SJCRH30 (cell line): ENCODE measurements around the gene FAM118A. TPM values are rescaled to one million over a fixed set of nuclear protein-coding genes. Genes with fewer than 3 reads are reported as not detected.
"Not testable (repeated sequence)": the region's sequence is repeated elsewhere in the genome, so short reads cannot be mapped to it uniquely, and the experiment has no call there.

Experiments used
- DNase-seq, 2 experiments: peaks; one replicate each; pipeline ENCODE4 v3.0.0-alpha.2; 2015 to 2020
- H3K27ac ChIP-seq: fragments of 250-450 bp; sonication (Bioruptor Pico); 2 replicates; pipeline ENCODE4 v1.5.1; 2020; ENCODE audit warnings: mild to moderate bottlenecking, moderate library complexity
- H3K27me3 ChIP-seq: fragments of 250-450 bp; sonication (Bioruptor Pico); 2 replicates; pipeline ENCODE4 v1.5.1; 2020; ENCODE audit warnings: mild to moderate bottlenecking, moderate library complexity
- H3K36me3 ChIP-seq: fragments of 250-450 bp; sonication (Bioruptor Pico); 2 replicates; pipeline ENCODE4 v1.5.1; 2020; ENCODE audit warnings: mild to moderate bottlenecking, moderate library complexity
- H3K4me1 ChIP-seq: fragments of 250-450 bp; sonication (Bioruptor Pico); 2 replicates; pipeline ENCODE4 v1.5.1; 2020; ENCODE audit warnings: mild to moderate bottlenecking, moderate library complexity
- H3K4me3 ChIP-seq: fragments of 250-450 bp; sonication (Bioruptor Pico); 2 replicates; pipeline ENCODE4 v1.5.1; 2020; ENCODE audit warnings: mild to moderate bottlenecking, moderate library complexity
- H3K9me3 ChIP-seq: fragments of 250-450 bp; sonication (Bioruptor Pico); replicated peaks from 2 replicates; pipeline ENCODE4 v1.5.1; 2020; ENCODE audit warnings: mild to moderate bottlenecking, moderate library complexity
- total RNA-seq: library from RNA; depleted of rRNA; stranded (reverse); fragments of >200 nt; shearing (Covaris generic); gene quantifications from 2 replicates; pipeline ENCODE4 v1.2.3, GENCODE V29; 2014

Gene FAM118A
- total RNA-seq, 1 experiment from 2014 or later = 13.8 TPM

GRCh38 chr22:45292731-45293442 lies 16.8 kb upstream of the FAM118A start:
- no peak for DNase-seq
- H3K4me3 ChIP-seq = no peak overlapping the region

GRCh38 chr22:45294030-45294429 lies 15.7 kb upstream of the FAM118A start:
- Histone ChIP-seq H3K27ac (no peak overlapping the region), H3K36me3 (no peaks in the 10 kb centered on the region), H3K9me3 (no peaks in the 10 kb centered on the region)

More at GRCh38 chr22:45292731-45293442, 16.8 kb upstream of the FAM118A start:
- no peaks in the 10 kb centered on the region for H3K27me3 ChIP-seq
- no peaks in the 10 kb centered on the region for H3K9me3 ChIP-seq
- H3K4me1 ChIP-seq = no peaks in the 10 kb centered on the region
- no peak overlapping the region for H3K27ac ChIP-seq
- H3K36me3 ChIP-seq = no peaks in the 10 kb centered on the region

GRCh38 chr22:45295004-45295403 lies 14.7 kb upstream of the FAM118A start:
- DNase-seq, H3K4me3 ChIP-seq, H3K27me3 ChIP-seq, H3K4me1 ChIP-seq, H3K36me3 ChIP-seq, H3K27ac ChIP-seq, H3K9me3 ChIP-seq: not testable (repeated sequence)

More at GRCh38 chr22:45294030-45294429, 15.7 kb upstream of the FAM118A start:
- Histone ChIP-seq H3K4me1 (no peaks in the 10 kb centered on the region), H3K4me3 (no peak overlapping the region), H3K27me3 (no peaks in the 10 kb centered on the region)
- no peak for DNase-seq

- Histone ChIP-seq H3K27me3 (no peaks in the 10 kb centered on the region), H3K36me3 (no peaks in the 10 kb centered on the region), H3K27ac (no peak overlapping the region), H3K4me3 (no peak overlapping the region), H3K9me3 (no peaks in the 10 kb centered on the region), H3K4me1 (no peaks in the 10 kb centered on the region)
- DNase-seq = no peak
These were observed 14.2 kb upstream of the FAM118A start for GRCh38 chr22:45295492-45295891.

GRCh38 chr22:45296628-45297297 lies 13.0 kb upstream of the FAM118A start:
- Histone ChIP-seq H3K4me1 (no peaks in the 10 kb centered on the region), H3K4me3 (no peak overlapping the region)

GRCh38 chr22:45298934-45299505 lies 10.7 kb upstream of the FAM118A start:
- Histone ChIP-seq H3K36me3 (no peaks in the 10 kb centered on the region), H3K27me3 (no peaks in the 10 kb centered on the region), H3K4me1 (no peaks in the 10 kb centered on the region), H3K9me3 (no peaks in the 10 kb centered on the region), H3K27ac (no peak overlapping the region), H3K4me3 (no peak overlapping the region)
- DNase-seq = no peak

More at GRCh38 chr22:45296628-45297297, 13.0 kb upstream of the FAM118A start:
- Histone ChIP-seq H3K27me3 (no peaks in the 10 kb centered on the region), H3K36me3 (no peaks in the 10 kb centered on the region), H3K27ac (no peak overlapping the region), H3K9me3 (no peaks in the 10 kb centered on the region)
- DNase-seq = no peak

- Histone ChIP-seq H3K27me3 (no peaks in the 10 kb centered on the region), H3K9me3 (no peaks in the 10 kb centered on the region), H3K4me3 (no peak overlapping the region), H3K4me1 (no peaks in the 10 kb centered on the region), H3K27ac (no peak overlapping the region), H3K36me3 (no peaks in the 10 kb centered on the region)
- DNase-seq = no peak
These were observed 7.0 kb upstream of the FAM118A start for GRCh38 chr22:45302751-45303150.

- Histone ChIP-seq H3K27ac (no peak overlapping the region), H3K9me3 (no peaks in the 10 kb centered on the region), H3K36me3 (no peaks in the 10 kb centered on the region), H3K4me1 (no peaks in the 10 kb centered on the region), H3K4me3 (no peak overlapping the region), H3K27me3 (no peaks in the 10 kb centered on the region)
- no peak for DNase-seq
These were observed 6.6 kb upstream of the FAM118A start for GRCh38 chr22:45303181-45303580.

GRCh38 chr22:45304971-45305370 lies 4.8 kb upstream of the FAM118A start:
- Histone ChIP-seq H3K27ac (no peak overlapping the region), H3K36me3 (no peaks in the 10 kb centered on the region), H3K4me1 (peaks cover 2% of the 10 kb centered on the region; the same call in 1 of the 2 replicates), H3K9me3 (no peaks in the 10 kb centered on the region), H3K27me3 (no peaks in the 10 kb centered on the region), H3K4me3 (no peak overlapping the region)
- no peak for DNase-seq

GRCh38 chr22:45305456-45306075 lies 4.2 kb upstream of the FAM118A start:
- H3K4me3 ChIP-seq = no peak overlapping the region
- DNase-seq = no peak
- no peaks in the 10 kb centered on the region for H3K9me3 ChIP-seq
- H3K4me1 ChIP-seq = peaks cover 2% of the 10 kb centered on the region; the same call in 1 of the 2 replicates
- no peaks in the 10 kb centered on the region for H3K27me3 ChIP-seq
- no peaks in the 10 kb centered on the region for H3K36me3 ChIP-seq
- H3K27ac ChIP-seq = no peak overlapping the region

- Histone ChIP-seq H3K9me3 (no peaks in the 10 kb centered on the region), H3K4me3 (no peak overlapping the region), H3K4me1 (peaks cover 2% of the 10 kb centered on the region; the same call in 1 of the 2 replicates), H3K27ac (no peak overlapping the region), H3K36me3 (no peaks in the 10 kb centered on the region), H3K27me3 (no peaks in the 10 kb centered on the region)
- no peak for DNase-seq
These were observed 3.6 kb upstream of the FAM118A start for GRCh38 chr22:45306139-45306538.

- Histone ChIP-seq H3K27ac (no peak overlapping the region), H3K27me3 (no peaks in the 10 kb centered on the region), H3K4me1 (peaks cover 2% of the 10 kb centered on the region; the same call in 1 of the 2 replicates), H3K4me3 (no peak overlapping the region), H3K36me3 (no peaks in the 10 kb centered on the region), H3K9me3 (no peaks in the 10 kb centered on the region)
- DNase-seq = no peak
These were observed 1.3 kb upstream of the FAM118A start for GRCh38 chr22:45308391-45308956.

GRCh38 chr22:45308957-45309421 lies 745 bp upstream of the FAM118A start:
- Histone ChIP-seq H3K4me1 (peaks cover 2% of the 10 kb centered on the region; the same call in 1 of the 2 replicates), H3K27me3 (no peaks in the 10 kb centered on the region), H3K9me3 (no peaks in the 10 kb centered on the region), H3K36me3 (no peaks in the 10 kb centered on the region), H3K4me3 (peak overlapping the region; percentile 85), H3K27ac (no peak overlapping the region; the same call in 1 of the 2 replicates)
- no peak for DNase-seq

GRCh38 chr22:45310331-45310976 lies 720 bp downstream of the FAM118A start:
- H3K4me1 ChIP-seq = peaks cover 2% of the 10 kb centered on the region; the same call in 1 of the 2 replicates
- no peaks in the 10 kb centered on the region for H3K9me3 ChIP-seq
- peak overlapping the region; percentile 85 for H3K4me3 ChIP-seq
- H3K36me3 ChIP-seq = no peaks in the 10 kb centered on the region
- peak overlapping the region; percentile 54; the same call in 1 of the 2 replicates for H3K27ac ChIP-seq
- peak in 1 of 2 experiments; percentile 18 for DNase-seq
- no peaks in the 10 kb centered on the region for H3K27me3 ChIP-seq
